GM19240 (cell line): ENCODE data around the gene LMF1.

ENCODE experiments used
- DNase-seq: peaks from one replicate; pipeline ENCODE4 v3.0.0; 2011; ENCODE audit warnings: low spot score; ENCODE audit not compliant: insufficient read length

Gene LMF1

GRCh38 chr16:970766-971581 is at the start of gene LMF1:
Gene LMF1 (minus strand): TSS chr16:970984. CDS start chr16:970980, 4 bp downstream.
- DNase-seq = peak; percentile 98

- DNase-seq = no peak
Observed at GRCh38 chr16:1020091-1020399, 49.3 kb upstream of the LMF1 start.

- DNase-seq = no peak
Observed at GRCh38 chr16:1019231-1020090, 48.7 kb upstream of the LMF1 start.

- no peak for DNase-seq
Observed at GRCh38 chr16:1018447-1019198, 47.8 kb upstream of the LMF1 start.

GRCh38 chr16:1014771-1015495 is 44.1 kb upstream of the LMF1 start:
- DNase-seq = no peak

- no peak for DNase-seq
Observed at GRCh38 chr16:1014221-1014620, 43.4 kb upstream of the LMF1 start.

- DNase-seq = no peak
Observed at GRCh38 chr16:1013593-1013900, 42.8 kb upstream of the LMF1 start.

- DNase-seq = no peak
Observed at GRCh38 chr16:1012722-1013592, 42.2 kb upstream of the LMF1 start.

GRCh38 chr16:1012135-1012534 is 41.4 kb upstream of the LMF1 start:
- no peak for DNase-seq

- no peak for DNase-seq
Observed at GRCh38 chr16:1011316-1012082, 40.7 kb upstream of the LMF1 start.

GRCh38 chr16:1010815-1011214 is 40.0 kb upstream of the LMF1 start:
- no peak for DNase-seq

- DNase-seq = no peak
Observed at GRCh38 chr16:1010251-1010650, 39.5 kb upstream of the LMF1 start.

- DNase-seq = no peak
Observed at GRCh38 chr16:1009358-1010150, 38.8 kb upstream of the LMF1 start.

GRCh38 chr16:1008085-1008484 is 37.3 kb upstream of the LMF1 start:
- DNase-seq = no peak

GRCh38 chr16:1007284-1007850 is 36.6 kb upstream of the LMF1 start:
- DNase-seq = no peak

GRCh38 chr16:1006781-1007180 is 36.0 kb upstream of the LMF1 start:
- DNase-seq = no peak

- no peak for DNase-seq
Observed at GRCh38 chr16:1005286-1005685, 34.5 kb upstream of the LMF1 start.
